Duodenal mucosa (tissue), 2 donors: ENCODE results near the gene PPFIBP1.
A peak's percentile ranks its signal among the peaks of the same experiment; 100 is the strongest.

Source experiments
- H3K27ac ChIP-seq: one replicate; pipeline ENCODE4 v1.7.0; 2013; ENCODE audit warnings: low read depth, low read length
- H3K27me3 ChIP-seq, 2 donors: one replicate each; pipeline ENCODE4 v1.7.0; 2013; ENCODE audit warnings: low read length in 2 of 2, control low read depth in 1 of 2; ENCODE audit not compliant: insufficient read depth in 2 of 2, control insufficient read depth in 1 of 2
- H3K36me3 ChIP-seq, 2 donors: one replicate each; pipeline ENCODE4 v1.7.0; 2013; ENCODE audit warnings: low read length in 2 of 2, control low read depth in 1 of 2; ENCODE audit not compliant: insufficient read depth in 2 of 2, control insufficient read depth in 1 of 2
- H3K4me1 ChIP-seq, 2 donors: one replicate each; pipeline ENCODE4 v1.7.0; 2013; ENCODE audit warnings: low read length in 2 of 2, control low read depth in 1 of 2; ENCODE audit not compliant: insufficient read depth in 2 of 2, control insufficient read depth in 1 of 2
- H3K4me3 ChIP-seq, 2 donors: one replicate each; pipeline ENCODE4 v1.7.0; 2013; ENCODE audit warnings: low read length in 2 of 2, low read depth in 1 of 2
- H3K9ac ChIP-seq, 2 donors: one replicate each; pipeline ENCODE4 v1.7.0; 2013; ENCODE audit warnings: low read length in 2 of 2, low read depth in 1 of 2
- H3K9me3 ChIP-seq, 2 donors: one replicate each; pipeline ENCODE4 v1.7.0; 2013; ENCODE audit warnings: low read length in 2 of 2, control low read depth in 1 of 2; ENCODE audit not compliant: control insufficient read depth in 1 of 2

Gene PPFIBP1

GRCh38 chr12:27524494-27524835 lies 459 bp downstream of the PPFIBP1 start:
- Histone ChIP-seq H3K27me3 (no peaks in the 10 kb centered on the region), H3K36me3 (no peaks in the 10 kb centered on the region), H3K27ac (peak overlapping the region; percentile 80), H3K9me3 (no peaks in the 10 kb centered on the region), H3K9ac (peak overlapping the region; percentile 75 to 87), H3K4me3 (peak overlapping the region; percentile 79 to 88), H3K4me1 (peaks cover 0 to 12% of the 10 kb centered on the region in 2 donors)

DNA sequence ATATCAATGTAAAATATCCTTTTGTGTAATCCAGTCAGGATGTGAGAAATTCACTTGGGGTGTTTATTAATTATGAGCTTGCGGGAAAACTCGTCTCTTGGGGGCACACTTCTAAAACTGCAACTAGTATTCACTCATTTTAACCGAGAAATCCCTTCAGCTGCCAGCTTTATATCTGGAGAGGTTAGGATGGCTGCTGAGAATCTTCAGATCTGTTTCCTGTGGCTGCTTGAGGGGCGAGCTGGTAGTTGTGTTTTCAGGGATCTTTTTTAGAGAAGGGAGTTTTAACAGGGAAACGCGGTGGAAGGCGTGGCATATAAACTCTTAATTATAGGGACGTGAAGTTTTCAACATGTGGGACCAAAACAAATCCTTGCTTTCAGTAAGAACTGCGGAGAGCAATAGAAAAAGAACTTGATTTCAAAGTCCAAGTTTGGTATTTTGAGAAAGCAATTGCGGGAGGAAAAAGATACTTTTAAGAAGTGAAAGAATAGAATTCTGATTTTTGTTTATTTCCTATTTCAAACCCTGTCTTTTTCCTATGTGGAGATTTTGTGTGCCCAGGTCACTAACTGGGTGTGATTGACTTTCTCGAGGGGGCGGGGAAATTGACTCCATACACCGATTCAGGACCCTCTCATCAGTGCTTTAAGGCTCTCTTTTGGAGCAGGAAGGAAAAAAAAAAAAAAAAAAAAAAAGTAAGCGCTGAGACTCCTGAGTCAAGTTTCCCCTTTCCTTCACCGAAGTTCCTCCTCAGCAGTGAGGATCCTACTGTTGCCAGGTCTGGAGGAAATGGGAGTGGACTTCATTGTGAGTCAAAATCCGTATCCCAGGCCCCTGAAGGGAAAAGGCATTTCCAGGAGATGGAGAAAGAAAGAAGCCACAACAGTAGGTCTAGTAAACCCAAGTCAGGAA lies 1.1 kb downstream of the PPFIBP1 start:
- peak overlapping the region; percentile 75 to 87 for H3K9ac ChIP-seq
- H3K36me3 ChIP-seq, result no peaks in the 10 kb centered on the region
- peak overlapping the region; percentile 79 to 88 for H3K4me3 ChIP-seq
- no peak overlapping the region for H3K27ac ChIP-seq
- no peaks in the 10 kb centered on the region for H3K27me3 ChIP-seq
- H3K9me3 ChIP-seq, result no peaks in the 10 kb centered on the region
- H3K4me1 ChIP-seq, result peaks cover 0 to 12% of the 10 kb centered on the region in 2 donors

DNA sequence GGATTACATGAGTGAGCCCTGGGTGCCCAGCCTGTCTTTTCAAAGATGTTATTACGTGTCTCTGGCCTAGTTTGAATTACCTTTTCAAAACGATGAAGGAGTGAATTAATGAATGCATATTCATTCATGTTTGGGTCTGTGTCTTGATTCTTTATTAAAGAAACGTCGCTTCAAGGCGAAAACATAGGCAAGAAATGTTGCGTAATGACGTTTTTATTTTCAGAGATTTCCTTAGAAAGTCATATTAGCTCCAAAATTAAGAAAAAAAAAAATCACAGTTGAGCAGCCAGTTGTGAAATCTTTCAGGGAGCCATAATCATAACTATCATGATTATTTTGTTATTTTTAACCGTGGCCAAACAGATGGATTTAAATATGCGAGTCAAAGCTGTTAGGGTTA lies 3.5 kb downstream of the PPFIBP1 start:
- H3K9me3 ChIP-seq, result no peaks in the 10 kb centered on the region
- no peak overlapping the region for H3K4me3 ChIP-seq
- H3K27me3 ChIP-seq, result no peaks in the 10 kb centered on the region
- peaks cover 0 to 18% of the 10 kb centered on the region in 2 donors for H3K4me1 ChIP-seq
- H3K27ac ChIP-seq, result no peak overlapping the region
- H3K9ac ChIP-seq, result no peak overlapping the region
- no peaks in the 10 kb centered on the region for H3K36me3 ChIP-seq

- peaks cover 0 to 13% of the 10 kb centered on the region in 2 donors for H3K4me1 ChIP-seq
- H3K27me3 ChIP-seq, result no peaks in the 10 kb centered on the region
- H3K27ac ChIP-seq, result no peak overlapping the region
- no peaks in the 10 kb centered on the region for H3K36me3 ChIP-seq
- no peak overlapping the region for H3K9ac ChIP-seq
- no peaks in the 10 kb centered on the region for H3K9me3 ChIP-seq
- no peak overlapping the region for H3K4me3 ChIP-seq
Measured at GRCh38 chr12:27528788-27529187, 4.8 kb downstream of the PPFIBP1 start.

DNA sequence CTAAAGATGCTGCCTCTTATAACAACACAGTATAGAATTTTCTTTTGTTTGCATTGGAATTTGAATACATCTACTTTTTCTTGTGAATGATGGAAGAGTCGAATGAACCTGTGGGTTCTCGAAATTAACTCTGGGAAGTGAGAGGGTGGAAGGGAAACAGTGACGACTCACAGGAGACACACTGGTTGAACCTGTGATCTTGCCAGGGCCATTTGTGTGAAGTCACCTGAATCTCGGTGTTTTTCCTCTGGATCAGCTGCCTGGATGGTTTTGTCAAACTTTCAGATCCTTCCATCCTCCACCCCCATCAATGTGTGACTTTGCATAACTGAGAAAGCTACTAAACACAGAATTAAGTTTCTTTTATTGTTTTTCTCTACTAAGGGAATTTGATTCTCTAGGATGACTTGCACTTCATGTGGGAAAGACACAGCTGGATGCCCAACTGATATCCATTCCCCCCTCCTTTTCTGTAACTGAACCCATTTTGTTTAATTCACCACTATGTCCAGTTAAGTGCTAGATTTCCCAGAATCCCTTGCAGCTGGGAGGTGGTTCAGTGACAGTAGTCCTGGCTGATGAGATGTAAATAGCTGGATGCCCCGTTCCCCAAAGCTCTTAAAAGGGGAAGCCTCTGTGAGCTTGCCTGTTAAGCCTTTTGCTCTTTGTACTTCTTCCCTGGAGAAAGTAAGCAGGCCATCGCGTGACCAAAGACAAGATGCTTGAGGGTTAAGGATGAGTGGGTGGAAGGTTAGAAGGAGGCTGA lies 6.3 kb downstream of the PPFIBP1 start:
- Histone ChIP-seq H3K27me3 (no peaks in the 10 kb centered on the region), H3K4me1 (peaks cover 0 to 13% of the 10 kb centered on the region in 2 donors), H3K27ac (no peak overlapping the region), H3K36me3 (peaks cover 0 to under 1% of the 10 kb centered on the region in 2 donors), H3K9ac (no peak overlapping the region), H3K4me3 (no peak overlapping the region), H3K9me3 (no peaks in the 10 kb centered on the region)

DNA sequence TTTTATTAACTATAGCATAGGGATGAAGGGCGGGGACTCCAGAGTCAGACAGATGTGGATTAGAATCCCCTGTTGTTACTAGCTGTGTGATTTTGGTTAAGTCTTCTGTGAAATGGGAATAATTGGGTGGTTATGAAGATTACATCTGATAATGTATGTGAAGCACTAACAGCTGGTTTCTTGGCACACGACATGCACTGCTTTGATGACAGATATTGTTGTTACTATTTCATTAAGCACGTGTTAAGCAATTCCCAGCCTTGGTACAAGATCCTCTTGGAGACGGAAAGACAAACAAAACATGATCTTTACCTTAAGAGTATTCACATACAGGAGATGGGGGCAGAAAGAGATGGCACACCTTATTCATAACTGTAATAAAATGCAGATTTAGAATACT lies 7.9 kb downstream of the PPFIBP1 start:
- Histone ChIP-seq H3K36me3 (peaks cover 0 to 3% of the 10 kb centered on the region in 2 donors), H3K27me3 (no peaks in the 10 kb centered on the region), H3K4me1 (peaks cover 0 to 6% of the 10 kb centered on the region in 2 donors), H3K27ac (no peak overlapping the region), H3K4me3 (no peak overlapping the region), H3K9me3 (no peaks in the 10 kb centered on the region), H3K9ac (no peak overlapping the region)

DNA sequence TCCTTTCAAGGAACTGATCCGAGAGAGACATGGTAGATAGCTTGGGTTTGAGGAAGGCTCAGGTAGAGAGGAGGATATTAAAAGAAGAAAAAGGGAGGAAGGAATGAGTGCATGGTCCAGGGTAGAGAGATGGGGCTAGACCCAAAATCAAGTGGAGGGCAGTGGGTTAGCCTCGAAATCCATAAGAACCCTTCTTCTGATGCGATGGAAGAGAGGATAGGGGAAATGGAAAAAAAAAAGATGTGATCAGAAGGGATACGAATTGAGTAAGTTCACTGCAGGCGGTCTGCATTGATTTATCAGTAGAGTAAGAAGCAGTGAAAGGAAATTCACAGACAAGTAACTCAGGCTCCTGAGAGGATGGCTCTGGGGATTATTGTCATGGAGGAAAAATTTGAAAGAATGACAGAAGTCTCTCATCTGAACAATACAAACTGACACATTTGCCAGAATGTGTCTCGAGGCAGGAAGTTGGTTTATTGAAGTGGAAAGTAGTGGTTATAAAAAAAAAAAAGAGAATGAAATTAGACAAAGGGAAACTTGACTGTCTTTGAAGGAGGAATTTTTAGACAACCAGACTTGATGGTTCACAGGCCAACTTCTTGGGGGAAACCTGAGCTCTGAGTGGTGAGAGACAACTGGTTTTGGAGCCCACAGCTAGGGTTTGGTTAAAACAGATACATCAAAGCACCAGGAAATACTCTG lies 10.2 kb downstream of the PPFIBP1 start:
- H3K4me3 ChIP-seq, result no peak overlapping the region
- H3K9me3 ChIP-seq, result no peaks in the 10 kb centered on the region
- no peak overlapping the region for H3K9ac ChIP-seq
- no peak overlapping the region for H3K27ac ChIP-seq
- H3K36me3 ChIP-seq, result peaks cover 0 to 3% of the 10 kb centered on the region in 2 donors
- H3K27me3 ChIP-seq, result no peaks in the 10 kb centered on the region
- peaks cover 2 to 15% of the 10 kb centered on the region in 2 donors for H3K4me1 ChIP-seq

GRCh38 chr12:27534765-27535161 lies 10.8 kb downstream of the PPFIBP1 start:
- H3K4me3 ChIP-seq, result no peak overlapping the region
- no peak overlapping the region for H3K27ac ChIP-seq
- no peak overlapping the region for H3K9ac ChIP-seq
- H3K4me1 ChIP-seq, result peaks cover 2 to 17% of the 10 kb centered on the region in 2 donors
- H3K36me3 ChIP-seq, result peaks cover 0 to 3% of the 10 kb centered on the region in 2 donors
- no peaks in the 10 kb centered on the region for H3K9me3 ChIP-seq
- H3K27me3 ChIP-seq, result no peaks in the 10 kb centered on the region

DNA sequence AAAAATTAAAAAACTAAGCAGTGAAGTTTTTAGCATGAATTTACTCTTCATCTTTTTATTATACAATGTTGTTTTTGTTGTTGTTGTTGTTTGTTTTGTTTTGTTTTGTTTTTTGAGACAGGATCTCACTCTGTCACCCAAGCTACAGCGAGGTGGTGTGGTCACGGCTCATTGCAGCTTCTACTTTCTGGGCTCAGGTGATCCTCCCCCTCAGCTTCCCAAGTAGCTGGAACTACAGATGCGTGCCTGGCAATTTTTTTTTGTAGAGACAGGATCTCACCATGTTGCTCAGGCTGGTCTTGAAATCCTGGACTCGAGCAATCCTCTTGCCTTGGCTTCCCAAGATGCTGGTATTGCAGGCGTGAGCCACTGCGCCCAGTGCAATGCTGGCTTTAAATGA lies 11.3 kb downstream of the PPFIBP1 start:
- Histone ChIP-seq H3K4me1 (peaks cover 2 to 15% of the 10 kb centered on the region in 2 donors), H3K9me3 (no peaks in the 10 kb centered on the region), H3K36me3 (peaks cover 0 to 3% of the 10 kb centered on the region in 2 donors), H3K9ac (no peak overlapping the region), H3K27me3 (no peaks in the 10 kb centered on the region), H3K4me3 (no peak overlapping the region), H3K27ac (no peak overlapping the region)
